ENCODE data around the gene HBS1L.

Gene HBS1L

GRCh38 chr6:135014353-135014832 lies 40.2 kb downstream of the HBS1L start:
- Histone ChIP-seq H3K4me1 (ENCODE audit: control insufficient read depth in 1 of 2, insufficient read depth in 1 of 2, low read depth in 1 of 2, low read length in 1 of 2) (peaks cover 9% of the 10 kb centered on the region in 2 experiments), H3K27me3 (no peaks in the 10 kb centered on the region), H3K36me3 (no peaks in the 10 kb centered on the region), H3K27ac (no peak overlapping the region), H3K4me3 (ENCODE audit: low read depth in 1 of 2, low read length in 1 of 2) (no peak overlapping the region), H3K9me3 (no peaks in the 10 kb centered on the region)
- TF ChIP-seq CTCF (IDR thresholded peaks at IDR 0.05) = no peak

GRCh38 chr6:135013211-135013610 lies 41.4 kb downstream of the HBS1L start:
- no peak for TF ChIP-seq CTCF (IDR thresholded peaks at IDR 0.05)
- no peaks in the 10 kb centered on the region for H3K4me1 ChIP-seq (ENCODE audit: control insufficient read depth in 1 of 2, insufficient read depth in 1 of 2, low read depth in 1 of 2, low read length in 1 of 2)
- H3K9me3 ChIP-seq = no peaks in the 10 kb centered on the region
- H3K36me3 ChIP-seq = no peaks in the 10 kb centered on the region
- H3K4me3 ChIP-seq (ENCODE audit: low read depth in 1 of 2, low read length in 1 of 2) = no peak overlapping the region
- H3K27me3 ChIP-seq = no peaks in the 10 kb centered on the region
- H3K27ac ChIP-seq = no peak overlapping the region

- no peaks in the 10 kb centered on the region for H3K4me1 ChIP-seq (ENCODE audit: control insufficient read depth in 1 of 2, insufficient read depth in 1 of 2, low read depth in 1 of 2, low read length in 1 of 2)
- no peak for TF ChIP-seq CTCF (IDR thresholded peaks at IDR 0.05)
- H3K27ac ChIP-seq = no peak overlapping the region
- H3K36me3 ChIP-seq = no peaks in the 10 kb centered on the region
- H3K27me3 ChIP-seq = no peaks in the 10 kb centered on the region
- H3K9me3 ChIP-seq = no peaks in the 10 kb centered on the region
- no peak overlapping the region for H3K4me3 ChIP-seq (ENCODE audit: low read depth in 1 of 2, low read length in 1 of 2)
Observed at GRCh38 chr6:135012764-135013163, 41.9 kb downstream of the HBS1L start.

- H3K27me3 ChIP-seq = no peaks in the 10 kb centered on the region
- no peaks in the 10 kb centered on the region for H3K4me1 ChIP-seq (ENCODE audit: control insufficient read depth in 1 of 2, insufficient read depth in 1 of 2, low read depth in 1 of 2, low read length in 1 of 2)
- H3K27ac ChIP-seq = no peak overlapping the region
Observed at GRCh38 chr6:135012349-135012748, 42.3 kb downstream of the HBS1L start.

GRCh38 chr6:135008941-135009290 lies 45.7 kb downstream of the HBS1L start:
- no peaks in the 10 kb centered on the region for H3K36me3 ChIP-seq
- no peak overlapping the region for H3K27ac ChIP-seq
- H3K27me3 ChIP-seq = no peaks in the 10 kb centered on the region
- no peak overlapping the region for H3K4me3 ChIP-seq (ENCODE audit: low read depth in 1 of 2, low read length in 1 of 2)
- H3K4me1 ChIP-seq (ENCODE audit: control insufficient read depth in 1 of 2, insufficient read depth in 1 of 2, low read depth in 1 of 2, low read length in 1 of 2) = no peaks in the 10 kb centered on the region
- no peaks in the 10 kb centered on the region for H3K9me3 ChIP-seq
- no peak for TF ChIP-seq CTCF (IDR thresholded peaks at IDR 0.05)

More at GRCh38 chr6:135012349-135012748, 42.3 kb downstream of the HBS1L start:
- H3K4me3 ChIP-seq (ENCODE audit: low read depth in 1 of 2, low read length in 1 of 2) = no peak overlapping the region
- TF ChIP-seq CTCF (IDR thresholded peaks at IDR 0.05) = no peak
- H3K9me3 ChIP-seq = no peaks in the 10 kb centered on the region
- H3K36me3 ChIP-seq = no peaks in the 10 kb centered on the region
